GM12878 (cell line): ENCODE measurements around the gene ERG. TPM values are rescaled to one million over a fixed set of nuclear protein-coding genes. Genes with fewer than 3 reads are reported as not detected.

ENCODE experiments used
- ASH2L ChIP-seq: fragments of 300-600, 200-600 bp; sonication (generic); IDR thresholded peaks from 2 replicates; pipeline ENCODE4 v1.6.1; 2017; ENCODE audit warnings: low read depth, mild to moderate bottlenecking, borderline replicate concordance
- CHD2 ChIP-seq: IDR thresholded peaks from 2 replicates; pipeline ENCODE4 v1.6.1; 2011; ENCODE audit warnings: low read depth, low read length, improper control_type of control experiment, borderline replicate concordance
- FOXM1 ChIP-seq: IDR thresholded peaks from 2 replicates; pipeline ENCODE4 v1.6.1; 2012; ENCODE audit warnings: low read depth, mild to moderate bottlenecking, inconsistent platforms, low read length, moderate library complexity
- IKZF2 ChIP-seq, 2 experiments: fragments of 450-650 bp; IDR thresholded peaks; 2 replicates each; pipeline ENCODE4 v1.6.1; 2017; ENCODE audit warnings: mild to moderate bottlenecking in 2 of 2, moderate library complexity in 2 of 2
- NFYB ChIP-seq: IDR thresholded peaks from 2 replicates; pipeline ENCODE4 v1.6.1; 2011; ENCODE audit warnings: low read depth, mild to moderate bottlenecking, low read length, improper control_type of control experiment, moderate library complexity; ENCODE audit not compliant: insufficient read depth
- NR2C1 ChIP-seq: fragments of 450-650 bp; IDR thresholded peaks from 2 replicates; pipeline ENCODE4 v1.6.1; 2017; ENCODE audit warnings: antibody characterized with exemption, mild to moderate bottlenecking, moderate library complexity
- PBX3 ChIP-seq: IDR thresholded peaks from 2 replicates; pipeline ENCODE4 v1.6.1; 2011; ENCODE audit warnings: mild to moderate bottlenecking, low read depth, low read length, moderate library complexity; ENCODE audit not compliant: insufficient replicate concordance
- RFX5 ChIP-seq: IDR thresholded peaks from 2 replicates; pipeline ENCODE4 v1.6.1; 2011; ENCODE audit warnings: low read depth, low read length, improper control_type of control experiment
- TAF1 ChIP-seq: IDR thresholded peaks from 2 replicates; pipeline ENCODE4 v1.6.1; 2011; ENCODE audit warnings: mild to moderate bottlenecking, low read depth, low read length, borderline replicate concordance
- TCF7 ChIP-seq: IDR thresholded peaks from 2 replicates; pipeline ENCODE4 v1.6.1; 2014; ENCODE audit warnings: antibody characterized with exemption, borderline replicate concordance
- ZNF24 ChIP-seq: fragments of 450-650 bp; IDR thresholded peaks from 2 replicates; pipeline ENCODE4 v1.6.1; 2017; ENCODE audit warnings: antibody characterized with exemption, mild to moderate bottlenecking
- polyA plus RNA-seq, 11 experiments: library from polyadenylated mRNA; depleted of rRNA in 4 of 11; unstranded in 6 of 11; stranded (reverse) in 5 of 11; fragments of >200 nt; fragmentation: Nextera tagmentation in 4 of 11; fragmentation: Illumina TruSeq in 1 of 11; extraction: Ambion mirVana in 4 of 11; extraction: Trizol in 1 of 11; gene quantifications; 1 replicate in 1 of 11; 2 replicates in 10 of 11; pipeline versions ENCODE4 v1.2.1 to v1.2.3, GENCODE V29; 2011 to 2016; ENCODE audit warnings: inconsistent platforms in 2 of 11, missing spikeins in 2 of 11, low read depth in 1 of 11
- total RNA-seq, 4 experiments: library from RNA; depleted of rRNA in 3 of 4; stranded (reverse); fragments of >200 nt in 3 of 4; fragmentation: Illumina TruSeq in 1 of 4; extraction: Trizol in 1 of 4; gene quantifications; 2 replicates each; pipeline versions ENCODE4 v1.2.1 to v1.2.3, GENCODE V29; 2013 to 2021
- TF ChIP-seq, protein P1 (sequence below): fragments of 450-650 bp; IDR thresholded peaks from 2 replicates; pipeline ENCODE4 v1.6.1; 2017; ENCODE audit warnings: mild to moderate bottlenecking, moderate library complexity
- TF ChIP-seq, protein P2 (sequence below): IDR thresholded peaks from 2 replicates; pipeline ENCODE4 v1.6.1; 2012; ENCODE audit warnings: low read length, inconsistent platforms

The ERG gene
- total and polyA plus RNA-seq, 10 of the 15 experiments (the other 5 are each of a cell fraction or from before 2014, with no cell fraction given) = not detected

GRCh38 chr21:38358098-38358497 lies 140.2 kb downstream of the ERG start (continued):
- TF ChIP-seq, protein P1, sequence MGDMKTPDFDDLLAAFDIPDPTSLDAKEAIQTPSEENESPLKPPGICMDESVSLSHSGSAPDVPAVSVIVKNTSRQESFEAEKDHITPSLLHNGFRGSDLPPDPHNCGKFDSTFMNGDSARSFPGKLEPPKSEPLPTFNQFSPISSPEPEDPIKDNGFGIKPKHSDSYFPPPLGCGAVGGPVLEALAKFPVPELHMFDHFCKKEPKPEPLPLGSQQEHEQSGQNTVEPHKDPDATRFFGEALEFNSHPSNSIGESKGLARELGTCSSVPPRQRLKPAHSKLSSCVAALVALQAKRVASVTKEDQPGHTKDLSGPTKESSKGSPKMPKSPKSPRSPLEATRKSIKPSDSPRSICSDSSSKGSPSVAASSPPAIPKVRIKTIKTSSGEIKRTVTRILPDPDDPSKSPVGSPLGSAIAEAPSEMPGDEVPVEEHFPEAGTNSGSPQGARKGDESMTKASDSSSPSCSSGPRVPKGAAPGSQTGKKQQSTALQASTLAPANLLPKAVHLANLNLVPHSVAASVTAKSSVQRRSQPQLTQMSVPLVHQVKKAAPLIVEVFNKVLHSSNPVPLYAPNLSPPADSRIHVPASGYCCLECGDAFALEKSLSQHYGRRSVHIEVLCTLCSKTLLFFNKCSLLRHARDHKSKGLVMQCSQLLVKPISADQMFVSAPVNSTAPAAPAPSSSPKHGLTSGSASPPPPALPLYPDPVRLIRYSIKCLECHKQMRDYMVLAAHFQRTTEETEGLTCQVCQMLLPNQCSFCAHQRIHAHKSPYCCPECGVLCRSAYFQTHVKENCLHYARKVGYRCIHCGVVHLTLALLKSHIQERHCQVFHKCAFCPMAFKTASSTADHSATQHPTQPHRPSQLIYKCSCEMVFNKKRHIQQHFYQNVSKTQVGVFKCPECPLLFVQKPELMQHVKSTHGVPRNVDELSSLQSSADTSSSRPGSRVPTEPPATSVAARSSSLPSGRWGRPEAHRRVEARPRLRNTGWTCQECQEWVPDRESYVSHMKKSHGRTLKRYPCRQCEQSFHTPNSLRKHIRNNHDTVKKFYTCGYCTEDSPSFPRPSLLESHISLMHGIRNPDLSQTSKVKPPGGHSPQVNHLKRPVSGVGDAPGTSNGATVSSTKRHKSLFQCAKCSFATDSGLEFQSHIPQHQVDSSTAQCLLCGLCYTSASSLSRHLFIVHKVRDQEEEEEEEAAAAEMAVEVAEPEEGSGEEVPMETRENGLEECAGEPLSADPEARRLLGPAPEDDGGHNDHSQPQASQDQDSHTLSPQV = no peak
- TF ChIP-seq TCF7 (no peak), ZNF24 (no peak), NFYB (no peak), IKZF2 (IDR thresholded peaks at IDR 0.05) (no peak), FOXM1 (no peak), NR2C1 (no peak), PBX3 (no peak), CHD2 (no peak), ASH2L (no peak), TAF1 (no peak), RFX5 (no peak)
- TF ChIP-seq, protein P2, sequence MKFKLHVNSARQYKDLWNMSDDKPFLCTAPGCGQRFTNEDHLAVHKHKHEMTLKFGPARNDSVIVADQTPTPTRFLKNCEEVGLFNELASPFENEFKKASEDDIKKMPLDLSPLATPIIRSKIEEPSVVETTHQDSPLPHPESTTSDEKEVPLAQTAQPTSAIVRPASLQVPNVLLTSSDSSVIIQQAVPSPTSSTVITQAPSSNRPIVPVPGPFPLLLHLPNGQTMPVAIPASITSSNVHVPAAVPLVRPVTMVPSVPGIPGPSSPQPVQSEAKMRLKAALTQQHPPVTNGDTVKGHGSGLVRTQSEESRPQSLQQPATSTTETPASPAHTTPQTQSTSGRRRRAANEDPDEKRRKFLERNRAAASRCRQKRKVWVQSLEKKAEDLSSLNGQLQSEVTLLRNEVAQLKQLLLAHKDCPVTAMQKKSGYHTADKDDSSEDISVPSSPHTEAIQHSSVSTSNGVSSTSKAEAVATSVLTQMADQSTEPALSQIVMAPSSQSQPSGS = no peak
